ENCODE data around the gene RBM6.
A peak's percentile ranks its signal among the peaks of the same experiment; 100 is the strongest.
"Not testable (repeated sequence)": the region's sequence is repeated elsewhere in the genome, so short reads cannot be mapped to it uniquely, and the experiment has no call there.

Gene RBM6

GRCh38 chr3:49914906-49915305 is 25.0 kb upstream of the RBM6 start:
- DNase-seq: no peak

DNA sequence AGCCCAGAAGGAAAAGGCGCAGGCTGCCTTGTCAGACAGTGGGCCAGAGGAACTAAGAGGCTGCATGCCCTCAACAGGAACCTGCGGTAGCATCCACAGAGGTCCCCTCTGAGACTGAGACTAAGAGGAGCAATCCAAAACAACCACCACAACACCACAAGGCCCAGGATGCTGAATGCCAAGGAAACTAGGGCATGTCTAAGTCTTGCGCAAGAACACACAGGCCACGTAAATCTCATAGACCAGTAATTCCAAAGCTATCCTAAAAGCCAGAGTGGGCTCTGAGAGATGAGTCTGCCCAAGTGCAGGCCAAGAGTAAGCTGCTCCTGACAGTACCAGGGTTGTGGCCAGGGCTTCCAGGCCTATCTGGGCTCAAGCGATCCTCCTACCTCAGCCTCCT is 23.3 kb upstream of the RBM6 start:
- no peak for DNase-seq

GRCh38 chr3:49917806-49918590 is 22.0 kb upstream of the RBM6 start:
- DNase-seq: not testable (repeated sequence)

GRCh38 chr3:49924683-49925082 is 15.3 kb upstream of the RBM6 start:
- no peak for DNase-seq

GRCh38 chr3:49925485-49925884 is 14.5 kb upstream of the RBM6 start:
- no peak for DNase-seq

- no peak for DNase-seq
Measured at GRCh38 chr3:49926117-49926728, 13.7 kb upstream of the RBM6 start.

DNA sequence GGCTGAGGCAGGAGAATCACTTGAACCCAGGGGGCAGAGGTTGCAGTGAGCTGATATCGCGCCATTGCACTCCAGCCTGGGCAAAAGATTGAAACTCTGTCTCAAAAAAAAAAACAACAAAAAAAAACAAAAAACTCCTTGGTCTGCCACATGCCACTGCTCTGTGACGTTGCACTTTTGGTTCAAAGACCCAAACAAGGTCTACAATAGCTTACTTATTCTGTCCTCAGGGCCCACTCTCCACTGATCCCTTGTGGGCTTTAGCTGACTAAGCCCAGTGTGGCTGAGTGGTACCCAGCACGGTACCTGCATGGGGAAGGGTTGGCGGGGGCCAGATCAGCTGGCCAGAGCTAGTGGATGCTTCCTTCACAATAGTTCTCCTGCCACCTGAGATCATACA is 12.2 kb upstream of the RBM6 start:
- no peak for DNase-seq

DNA sequence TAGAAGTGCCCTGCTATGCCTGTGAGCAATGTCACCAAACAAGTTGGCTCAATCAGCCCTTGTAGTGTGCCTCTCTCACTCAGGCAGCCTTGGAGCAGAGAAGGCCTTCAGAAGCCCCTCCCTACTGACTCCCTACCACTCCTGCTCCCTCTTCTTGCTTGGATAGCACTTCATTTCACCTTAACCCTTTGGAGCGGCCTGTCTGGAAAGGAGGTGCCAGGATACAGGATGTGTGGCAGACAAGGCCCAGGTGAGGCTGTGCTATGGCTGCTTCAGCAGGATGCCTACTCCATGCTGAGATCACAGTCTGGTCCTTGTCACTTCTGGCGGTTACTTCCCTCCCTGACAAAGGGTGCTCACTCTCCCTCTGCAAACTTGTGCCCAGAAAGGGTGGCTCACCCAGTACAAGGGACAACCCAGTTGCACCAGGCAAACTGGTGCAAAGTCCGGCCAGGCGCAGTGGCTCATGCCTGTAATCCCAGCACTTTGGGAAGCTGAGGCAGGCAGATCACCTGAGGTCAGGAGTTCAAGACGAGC is 11.4 kb upstream of the RBM6 start:
- no peak for DNase-seq

GRCh38 chr3:49929291-49930167 is 10.4 kb upstream of the RBM6 start, which contains the start of gene MON1A:
TSS of gene MON1A (minus strand) at chr3:49929811. CDS start at chr3:49913346, 16,465 bp downstream.
- DNase-seq: peak; percentile 62 to 76

DNA sequence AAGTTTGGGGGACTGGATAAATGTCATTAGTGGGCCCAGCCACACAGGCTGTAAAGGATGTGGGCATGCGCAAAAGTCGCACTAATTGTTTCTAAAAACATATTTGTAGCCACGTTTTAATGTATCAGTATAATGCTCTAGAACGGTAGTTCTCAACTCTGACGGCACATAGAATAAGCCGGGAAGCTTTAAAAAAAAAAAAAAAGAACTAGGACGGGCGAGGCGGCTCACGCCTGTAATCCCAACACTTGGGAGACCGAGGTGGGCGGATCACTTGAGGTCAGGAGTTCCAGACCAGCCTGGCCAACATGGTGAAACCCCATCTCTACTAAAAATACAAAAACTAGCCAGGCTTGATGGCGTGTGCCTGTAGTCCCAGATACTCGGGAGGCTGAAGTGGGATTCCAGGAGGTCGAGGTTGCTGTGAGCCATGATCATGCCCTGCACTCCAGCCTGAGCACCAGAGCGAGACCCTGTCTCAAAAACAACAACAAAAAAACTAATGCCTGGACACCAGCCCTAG is 9.7 kb upstream of the RBM6 start:
- DNase-seq: no peak

- DNase-seq: peak in 1 of 2 experiments; percentile 2
Measured at GRCh38 chr3:49930922-49931321, 9.0 kb upstream of the RBM6 start.

GRCh38 chr3:49932281-49932680 is 7.7 kb upstream of the RBM6 start:
- DNase-seq: not testable (repeated sequence)

GRCh38 chr3:49937090-49937489 is 2.9 kb upstream of the RBM6 start:
- DNase-seq: no peak

DNA sequence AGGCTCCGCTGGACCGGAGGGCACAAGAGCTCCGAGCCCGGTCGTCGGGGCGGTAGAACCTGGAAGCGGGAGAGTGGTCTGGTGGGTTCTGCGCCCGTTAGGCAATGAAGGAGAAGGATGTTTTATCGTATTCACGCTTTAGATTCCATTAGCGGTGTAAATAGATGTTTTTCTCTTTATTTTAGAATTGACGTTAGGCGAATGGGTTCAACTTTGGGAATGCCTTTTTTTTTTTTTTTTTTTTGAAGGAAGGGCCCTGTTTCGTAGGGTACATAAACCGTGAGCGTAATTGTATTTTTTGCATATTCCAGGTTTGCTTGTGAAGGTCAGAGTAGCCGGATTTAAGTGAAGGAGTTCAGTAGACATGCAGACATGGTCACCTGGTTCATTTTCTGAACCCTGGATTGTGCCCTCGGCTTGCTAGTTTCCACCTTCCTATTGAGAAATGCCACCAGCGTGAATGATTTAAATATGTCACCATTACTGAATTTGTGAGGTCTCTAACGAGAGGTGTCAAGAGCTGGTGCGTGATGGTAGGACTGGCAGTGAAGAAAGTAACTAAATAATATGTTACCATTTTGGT is 808 bp downstream of the RBM6 start:
- DNase-seq: no peak

DNA sequence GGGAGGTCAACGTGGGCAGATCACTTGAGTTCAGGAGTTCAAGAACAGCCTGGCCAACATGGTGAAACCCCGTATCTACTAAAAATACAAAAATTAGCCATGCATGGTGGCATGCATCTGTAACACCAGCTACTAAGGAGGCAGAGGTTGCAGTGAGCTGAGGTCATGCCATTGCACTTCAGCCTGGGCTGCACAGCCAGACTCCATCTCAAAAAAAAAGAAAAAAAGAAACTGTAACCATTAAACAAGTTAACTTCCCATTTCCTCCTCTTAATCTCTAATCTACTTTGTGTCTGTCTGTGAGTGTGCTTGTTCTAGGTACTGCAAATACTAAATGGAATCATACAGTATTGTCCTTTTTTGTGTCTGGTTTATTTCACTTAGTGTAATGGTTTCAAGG is 2.7 kb downstream of the RBM6 start:
- no peak for DNase-seq

DNA sequence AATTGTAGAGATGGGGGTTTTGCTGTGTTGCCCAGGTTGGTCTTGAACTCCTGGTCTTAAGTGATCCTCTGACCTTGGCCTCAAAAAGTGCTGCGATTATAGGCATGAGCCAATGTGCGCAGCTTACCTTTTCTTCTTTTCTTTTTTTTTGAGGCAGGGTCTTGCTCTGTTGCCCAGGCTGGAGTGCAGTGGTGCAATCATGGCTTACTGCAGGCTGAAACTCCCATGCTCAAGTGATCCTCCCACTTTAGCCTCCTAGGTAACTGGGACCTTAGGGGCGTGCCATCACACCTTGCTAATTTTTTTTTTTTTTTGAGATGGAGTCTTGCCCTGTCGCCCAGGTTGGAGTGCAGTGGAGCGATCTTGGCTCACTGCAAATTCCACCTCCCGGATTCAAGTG is 13.0 kb downstream of the RBM6 start:
- no peak for DNase-seq

DNA sequence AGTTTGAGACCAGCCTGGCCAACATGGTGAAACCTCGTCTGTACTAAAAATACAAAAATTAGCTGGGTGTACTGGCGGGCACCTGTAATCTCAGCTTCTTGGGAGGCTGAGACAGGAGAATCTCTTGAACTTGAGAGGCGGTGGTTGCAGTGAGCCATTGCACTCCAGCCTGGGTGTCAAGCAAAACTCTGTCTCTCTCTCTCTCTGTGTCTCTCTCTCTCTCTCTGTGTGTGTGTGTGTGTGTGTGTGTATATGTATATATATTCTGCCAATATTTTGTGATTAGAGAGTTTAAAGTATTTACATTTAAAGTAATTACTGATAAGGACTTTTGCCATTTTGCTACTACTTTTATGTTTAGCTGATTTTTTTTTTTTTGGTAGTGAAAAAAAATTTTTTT is 15.7 kb downstream of the RBM6 start:
- DNase-seq: no peak

DNA sequence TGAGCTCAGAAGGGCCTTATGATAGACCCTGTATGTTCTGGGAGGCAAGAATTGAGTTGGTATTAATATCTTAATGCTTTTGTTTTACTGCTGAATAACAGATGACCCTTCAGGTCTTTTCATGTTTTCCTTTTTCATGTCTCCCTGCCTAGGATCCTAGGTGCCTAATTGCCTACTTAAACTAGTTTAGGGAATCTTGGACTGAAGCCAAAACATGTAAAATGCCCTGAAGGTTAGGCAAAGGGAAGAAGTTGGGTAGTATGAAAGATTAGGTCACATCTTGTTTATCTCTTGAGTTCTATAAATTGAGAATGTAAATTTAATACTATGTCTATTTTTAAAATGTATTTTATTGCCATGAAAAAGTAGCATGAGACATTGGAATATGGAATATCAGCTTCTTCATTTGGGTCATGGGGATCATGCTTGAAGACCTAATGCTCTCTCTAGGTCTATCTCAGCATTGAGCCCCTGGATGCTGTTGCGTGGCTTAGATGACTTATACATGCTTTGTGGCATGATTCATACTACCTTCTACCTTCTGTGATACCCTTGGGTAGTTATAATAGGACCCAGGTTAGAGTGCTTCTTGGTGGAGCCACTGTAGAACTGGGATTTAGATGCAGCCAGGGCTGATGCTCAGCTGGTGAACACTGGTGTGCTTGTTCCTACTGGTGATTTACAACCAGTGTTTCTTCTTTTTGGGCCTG is 26.4 kb downstream of the RBM6 start:
- DNase-seq: no peak

DNA sequence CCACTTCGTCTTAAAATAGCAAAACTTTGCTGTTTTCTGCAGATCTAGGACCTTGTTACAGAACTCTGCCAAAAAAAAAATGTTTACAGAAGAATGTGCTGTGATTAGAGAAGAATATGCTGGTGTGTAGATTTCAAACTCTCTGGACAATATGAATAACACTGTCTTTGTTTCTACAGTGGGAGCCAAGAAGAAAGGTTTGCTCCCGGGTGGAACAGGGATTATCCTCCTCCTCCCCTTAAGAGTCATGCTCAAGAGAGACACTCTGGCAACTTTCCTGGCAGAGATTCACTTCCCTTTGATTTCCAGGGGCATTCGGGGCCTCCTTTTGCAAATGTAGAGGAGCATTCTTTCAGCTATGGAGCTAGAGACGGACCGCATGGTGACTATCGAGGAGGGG is 27.3 kb downstream of the RBM6 start:
- no peak for DNase-seq

DNA sequence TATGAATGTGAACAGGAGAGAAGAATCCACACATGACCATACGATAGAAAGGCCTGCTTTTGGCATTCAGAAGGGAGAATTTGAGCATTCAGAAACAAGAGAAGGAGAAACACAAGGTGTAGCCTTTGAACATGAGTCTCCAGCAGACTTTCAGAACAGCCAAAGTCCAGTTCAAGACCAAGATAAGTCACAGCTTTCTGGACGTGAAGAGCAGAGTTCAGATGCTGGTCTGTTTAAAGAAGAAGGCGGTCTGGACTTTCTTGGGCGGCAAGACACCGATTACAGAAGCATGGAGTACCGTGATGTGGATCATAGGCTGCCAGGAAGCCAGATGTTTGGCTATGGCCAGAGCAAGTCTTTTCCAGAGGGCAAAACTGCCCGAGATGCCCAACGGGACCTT is 28.4 kb downstream of the RBM6 start:
- no peak for DNase-seq

- DNase-seq: no peak
Measured at GRCh38 chr3:49972656-49973055, 32.7 kb downstream of the RBM6 start.

DNA sequence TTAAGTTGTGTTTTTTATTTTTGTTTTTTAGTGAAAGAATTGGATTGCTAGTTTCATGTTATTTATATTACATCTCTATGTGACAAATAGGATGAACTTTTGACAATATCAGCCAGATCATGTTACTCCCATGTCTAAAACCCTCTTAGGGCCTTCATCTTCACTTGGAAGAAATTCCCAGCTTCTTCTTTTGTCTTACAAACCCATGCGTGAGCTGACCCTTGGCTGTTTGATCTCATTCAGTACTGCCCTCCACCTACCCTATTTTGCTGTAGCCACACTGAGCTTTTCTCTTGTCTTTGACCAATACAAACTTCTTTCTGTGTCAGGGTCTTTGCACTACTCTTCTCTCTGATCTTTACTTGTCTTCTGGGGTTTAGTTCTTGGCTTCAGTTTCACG is 37.0 kb downstream of the RBM6 start:
- DNase-seq: no peak
